ENCODE data around the gene CEP72. TPM values are rescaled to one million over a fixed set of nuclear protein-coding genes. Genes with fewer than 3 reads are reported as not detected.
A peak's percentile ranks its signal among the peaks of the same experiment; 100 is the strongest.
"Not testable (repeated sequence)": the region's sequence is repeated elsewhere in the genome, so short reads cannot be mapped to it uniquely, and the experiment has no call there.

Gene CEP72
- total RNA-seq, 1 experiment from 2014 or later = 7.7 TPM

DNA sequence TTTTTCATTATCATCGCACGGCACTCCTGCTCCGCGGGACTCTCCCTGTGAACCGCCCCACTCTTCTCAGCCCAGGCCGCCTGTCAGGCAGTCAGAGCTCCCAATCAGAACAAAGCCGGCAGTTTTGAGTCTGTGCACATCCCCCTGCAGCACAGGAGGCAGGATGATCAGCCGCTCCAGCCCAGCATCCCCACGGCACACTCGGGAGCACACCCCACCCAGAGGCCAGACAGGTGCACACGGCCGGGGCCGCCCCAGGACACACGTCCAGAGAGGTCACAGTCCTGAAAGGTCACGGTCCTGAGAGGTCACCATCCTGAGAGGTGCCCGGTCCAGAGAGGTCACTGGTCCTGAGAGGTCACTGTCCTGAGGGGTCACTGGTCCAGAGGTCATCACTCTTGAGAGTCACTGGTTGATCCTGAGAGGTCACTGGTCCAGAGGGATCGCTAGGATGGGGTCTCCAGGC lies 72.6 kb downstream of the CEP72 start:
- in situ Hi-C loops (cut with HindIII; ENCODE audit: low pct_unique_long_range_greater_than_20kb, low sequenced_read_pairs) = no loop called here
- no peak for DNase-seq (ENCODE audit: low read depth)

DNA sequence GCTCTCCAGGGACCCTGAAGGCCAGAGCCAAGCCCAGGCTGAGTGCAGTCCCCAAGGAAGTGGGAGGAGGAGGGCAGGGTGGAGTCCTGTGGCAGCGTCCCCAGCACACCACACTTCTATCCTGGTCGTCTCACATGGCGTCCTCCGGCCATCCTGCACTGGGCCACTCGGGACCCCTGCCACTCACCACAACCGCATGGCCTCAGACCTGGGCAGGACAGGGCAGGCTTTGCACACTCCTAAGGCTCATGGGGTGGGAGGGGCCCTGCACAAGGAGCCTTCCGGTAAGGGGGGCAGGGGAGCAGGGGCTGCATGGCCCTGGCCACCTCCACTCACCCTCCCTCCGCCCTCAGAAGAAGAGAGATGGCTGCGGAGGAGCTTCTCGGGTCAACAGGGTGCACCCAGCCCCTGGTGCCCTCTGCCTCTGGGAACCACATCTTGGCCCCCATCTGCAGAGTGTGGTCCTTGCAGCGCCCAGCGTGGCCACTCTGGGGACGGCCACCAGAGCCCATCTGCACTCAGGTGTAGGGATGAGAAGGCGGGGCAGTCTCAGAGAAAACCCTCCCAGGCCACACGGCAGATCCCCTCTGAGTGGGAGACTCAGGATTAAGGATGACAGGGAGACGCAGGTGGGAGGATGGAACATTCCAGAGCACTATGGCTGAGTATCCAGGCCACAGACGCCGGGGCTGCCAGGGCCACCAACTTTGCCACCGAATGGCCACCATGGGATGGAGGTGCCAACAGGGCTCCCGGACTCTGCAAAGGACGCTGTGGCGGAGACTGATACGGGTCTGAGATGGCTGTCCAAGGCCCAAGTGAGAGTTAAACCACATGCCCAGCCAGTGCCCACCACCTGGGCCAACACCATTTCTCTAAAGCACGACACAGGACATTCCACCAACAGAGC lies 73.4 kb downstream of the CEP72 start:
- in situ Hi-C loops (cut with HindIII; ENCODE audit: low pct_unique_long_range_greater_than_20kb, low sequenced_read_pairs) = no loop called here
- no peak for DNase-seq (ENCODE audit: low read depth)

DNA sequence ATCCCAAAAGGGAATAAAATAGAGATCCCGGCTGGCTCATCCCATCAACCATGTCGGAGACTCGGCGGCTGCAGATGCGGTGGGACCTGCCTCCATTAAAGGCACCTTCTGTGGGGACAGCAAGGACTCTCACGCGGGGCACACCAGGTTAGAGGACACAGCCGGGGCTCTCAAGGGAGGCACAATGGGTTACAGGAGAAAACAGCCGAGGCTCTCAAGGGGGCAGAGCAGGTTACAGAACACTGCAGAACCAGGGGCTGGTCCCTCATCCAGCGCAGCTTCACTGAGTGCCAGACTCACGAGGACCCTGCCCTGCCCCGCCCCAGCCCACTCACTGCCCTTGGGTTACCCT lies 74.0 kb downstream of the CEP72 start:
- DNase-seq (ENCODE audit: low read depth); in situ Hi-C loops (cut with HindIII; ENCODE audit: low pct_unique_long_range_greater_than_20kb, low sequenced_read_pairs): not testable (repeated sequence)

DNA sequence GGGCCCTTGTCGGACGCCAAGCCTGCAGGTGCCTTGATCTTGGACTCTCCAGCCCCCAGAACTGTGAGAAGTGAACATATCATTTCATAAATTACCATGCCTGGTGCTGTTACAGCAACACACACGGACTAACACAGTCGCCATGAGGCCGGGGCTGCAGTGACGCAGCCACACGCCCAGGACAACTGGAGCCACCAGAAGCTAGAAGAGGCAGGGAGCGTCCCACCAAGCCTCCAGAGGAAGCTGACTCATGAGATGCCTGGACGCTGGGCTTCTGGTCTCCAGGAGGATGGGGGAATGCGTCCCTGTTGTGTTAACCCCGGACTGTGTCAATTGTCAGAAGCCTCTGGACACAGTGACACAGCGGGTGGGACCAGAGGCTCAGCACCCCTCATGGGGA lies 74.8 kb downstream of the CEP72 start:
- DNase-seq (ENCODE audit: low read depth); in situ Hi-C loops (cut with HindIII; ENCODE audit: low pct_unique_long_range_greater_than_20kb, low sequenced_read_pairs): not testable (repeated sequence)

DNA sequence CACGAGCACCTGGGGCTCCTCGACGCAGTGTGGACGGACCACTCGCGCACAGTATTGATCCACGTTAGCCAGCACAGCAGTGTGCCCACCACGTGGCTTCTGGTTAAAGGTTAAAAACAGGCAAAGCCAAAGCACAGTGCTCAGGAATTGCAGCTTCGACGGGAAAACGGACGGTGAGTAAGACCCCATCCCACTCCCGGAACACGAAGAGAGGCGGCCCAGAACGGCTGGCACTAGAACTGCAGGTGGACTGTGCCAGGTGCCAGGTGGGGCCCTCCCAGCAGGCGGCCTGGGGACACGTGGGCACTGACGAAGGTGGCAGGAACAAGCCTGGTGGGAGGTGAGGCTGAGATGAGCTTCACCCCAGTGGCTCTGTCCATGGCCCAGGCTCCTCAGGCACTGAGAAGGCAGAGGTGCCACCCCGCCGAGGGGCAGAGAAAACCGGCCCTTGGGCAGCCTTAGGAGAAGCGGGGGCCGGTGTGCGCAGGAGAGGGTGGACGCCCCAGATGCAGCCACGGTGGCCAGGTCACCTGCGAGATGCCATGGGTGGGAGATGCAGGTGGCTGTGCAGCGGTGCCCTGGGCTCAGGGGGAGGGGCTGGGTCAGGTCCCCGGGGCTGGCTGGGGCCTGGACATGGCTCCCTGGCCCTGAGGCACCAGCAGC lies 76.3 kb downstream of the CEP72 start:
- in situ Hi-C loops (cut with HindIII; ENCODE audit: low pct_unique_long_range_greater_than_20kb, low sequenced_read_pairs); DNase-seq (ENCODE audit: low read depth): not testable (repeated sequence)

DNA sequence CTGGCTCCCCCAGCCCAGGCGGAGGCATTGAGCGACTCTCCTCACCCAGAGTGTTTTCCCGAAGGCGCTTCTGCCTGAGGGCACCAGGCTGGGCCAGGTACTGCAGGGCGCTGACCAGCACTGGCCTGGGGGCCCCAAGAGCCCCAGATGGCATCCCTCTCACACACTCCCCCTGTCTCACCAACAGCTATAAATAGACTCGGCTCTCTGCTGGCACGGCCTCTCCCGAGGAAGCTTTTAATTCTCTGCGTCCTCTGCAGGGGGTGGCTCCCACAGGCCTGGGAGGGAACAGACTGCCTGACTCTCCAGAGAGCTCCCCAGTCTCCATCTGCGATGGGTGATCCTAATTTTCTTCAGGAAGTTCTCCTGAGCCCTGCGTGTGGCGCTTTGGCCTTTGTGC lies 78.2 kb downstream of the CEP72 start:
- in situ Hi-C loops (cut with HindIII; ENCODE audit: low pct_unique_long_range_greater_than_20kb, low sequenced_read_pairs) = not testable (repeated sequence)

GRCh38 chr5:691049-691448 lies 78.9 kb downstream of the CEP72 start:
- in situ Hi-C loops (cut with HindIII; ENCODE audit: low pct_unique_long_range_greater_than_20kb, low sequenced_read_pairs); DNase-seq (ENCODE audit: low read depth): not testable (repeated sequence)

More for the DNA sequence above, 78.2 kb downstream of the CEP72 start:
- not testable (repeated sequence) for DNase-seq (ENCODE audit: low read depth)

GRCh38 chr5:691817-692528 lies 79.8 kb downstream of the CEP72 start:
- in situ Hi-C loops (cut with HindIII; ENCODE audit: low pct_unique_long_range_greater_than_20kb, low sequenced_read_pairs) = no loop called here

DNA sequence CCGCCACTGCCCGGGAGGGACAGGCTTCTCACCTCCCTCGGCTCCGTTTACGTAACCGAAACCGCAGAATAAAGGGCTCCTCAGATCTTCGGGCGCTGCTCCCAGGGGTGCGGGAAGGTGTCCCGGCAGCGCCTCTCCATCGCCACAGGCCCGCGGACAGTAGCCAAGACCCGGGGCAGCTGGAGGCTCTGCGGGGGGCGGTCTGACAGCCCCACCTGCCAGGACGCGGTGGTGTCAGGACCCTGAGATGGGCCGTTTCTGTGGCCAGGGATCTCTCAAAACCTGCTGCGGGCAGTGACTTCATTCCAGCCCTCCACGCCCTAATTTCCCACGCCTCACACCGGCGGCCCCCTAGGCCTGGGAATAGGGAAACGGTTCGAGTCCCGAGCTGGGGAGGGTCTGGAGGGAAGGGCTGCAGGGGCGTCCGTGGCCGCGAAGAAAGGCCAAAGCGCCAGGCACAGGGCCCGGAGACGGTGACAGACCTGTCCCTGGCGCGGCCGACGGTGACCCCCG lies 80.4 kb downstream of the CEP72 start:
- in situ Hi-C loops (cut with HindIII; ENCODE audit: low pct_unique_long_range_greater_than_20kb, low sequenced_read_pairs); DNase-seq (ENCODE audit: low read depth): not testable (repeated sequence)

More at GRCh38 chr5:691817-692528, 79.8 kb downstream of the CEP72 start:
- no peak for DNase-seq (ENCODE audit: low read depth)

DNA sequence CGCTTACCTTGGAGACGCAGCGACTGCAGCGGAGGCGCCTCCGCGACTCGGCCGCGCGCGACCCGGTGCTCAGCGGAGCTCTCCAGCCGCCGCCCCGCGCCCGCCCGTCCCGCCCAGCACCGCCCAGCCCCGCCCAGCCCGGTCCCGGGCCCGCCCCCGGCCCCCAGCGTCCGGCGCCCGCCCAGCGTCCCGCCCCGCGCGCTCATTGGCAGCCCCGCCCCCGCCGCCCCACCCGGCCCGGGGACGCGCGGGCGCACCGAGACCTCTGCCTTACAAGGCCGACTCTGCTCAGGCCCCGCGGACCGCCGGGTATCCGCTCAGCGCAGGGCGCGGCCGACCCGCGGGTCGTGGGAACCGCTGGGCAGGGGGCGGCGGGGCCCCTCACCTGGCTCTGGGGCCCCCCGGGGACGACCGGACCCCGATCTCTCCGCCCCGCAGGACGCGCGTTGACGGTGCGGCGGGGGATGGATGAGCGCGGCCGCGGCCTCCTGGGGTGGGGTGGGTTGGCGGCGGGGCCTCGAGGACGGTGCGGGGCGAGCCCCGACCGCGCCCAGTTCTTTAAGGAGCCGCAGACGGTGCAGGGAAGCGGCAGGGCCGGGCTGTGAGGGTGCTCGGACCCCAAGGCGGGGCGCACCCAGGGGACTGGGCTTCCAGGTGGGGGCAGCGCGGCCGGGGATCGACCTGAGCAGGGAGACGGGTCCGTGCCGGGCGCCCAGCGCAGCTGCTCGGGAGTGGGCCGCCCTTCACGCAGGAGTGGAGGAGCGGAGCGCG lies 81.3 kb downstream of the CEP72 start, which contains the start of gene TPPP:
Gene TPPP, minus strand, starts transcription at position 82 of the 771 bp plus-strand sequence. CDS start 15,292 bp downstream, outside the sequence.
- DNase-seq (ENCODE audit: low read depth) = peak; percentile 40
- in situ Hi-C loops (cut with HindIII; ENCODE audit: low pct_unique_long_range_greater_than_20kb, low sequenced_read_pairs) = not testable (repeated sequence)

GRCh38 chr5:694042-694431 lies 81.9 kb downstream of the CEP72 start:
- DNase-seq (ENCODE audit: low read depth); in situ Hi-C loops (cut with HindIII; ENCODE audit: low pct_unique_long_range_greater_than_20kb, low sequenced_read_pairs): not testable (repeated sequence)

DNA sequence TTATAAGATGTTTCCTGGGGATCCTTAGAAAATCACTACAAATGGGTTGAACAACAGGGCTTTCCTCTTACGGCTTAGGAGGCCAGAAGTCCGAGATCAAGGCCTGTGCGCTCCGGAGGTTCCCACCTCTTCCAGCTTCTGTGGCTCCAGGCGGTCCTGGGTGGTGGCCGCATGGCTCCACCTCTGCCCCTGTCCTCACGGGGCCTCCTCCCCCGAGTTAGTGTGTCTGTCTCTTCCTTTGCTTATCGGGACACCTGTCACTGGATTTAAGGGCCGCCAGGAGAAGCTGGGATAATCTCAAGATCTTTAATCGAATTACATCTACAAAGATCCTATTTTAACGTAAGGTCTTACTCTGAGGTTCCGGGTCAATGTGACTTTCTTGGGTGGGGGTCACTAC lies 83.3 kb downstream of the CEP72 start:
- in situ Hi-C loops (cut with HindIII; ENCODE audit: low pct_unique_long_range_greater_than_20kb, low sequenced_read_pairs); DNase-seq (ENCODE audit: low read depth): not testable (repeated sequence)

- DNase-seq (ENCODE audit: low read depth); in situ Hi-C loops (cut with HindIII; ENCODE audit: low pct_unique_long_range_greater_than_20kb, low sequenced_read_pairs): not testable (repeated sequence)
Measured at GRCh38 chr5:696191-696590, 84.1 kb downstream of the CEP72 start.

- DNase-seq (ENCODE audit: low read depth); in situ Hi-C loops (cut with HindIII; ENCODE audit: low pct_unique_long_range_greater_than_20kb, low sequenced_read_pairs): not testable (repeated sequence)
Measured at GRCh38 chr5:696753-697702, 84.9 kb downstream of the CEP72 start.

Measured in Caki2 (cell line).